IPS DF 19.7 (cell line): ENCODE results near the gene FOXG1.

Source experiments
- DNase-seq: peaks from one replicate; pipeline ENCODE4 v3.0.0-alpha.2; 2013; ENCODE audit warnings: low read depth, low spot score

The FOXG1 gene

GRCh38 chr14:28766469-28766955 is at the start of gene FOXG1:
Gene FOXG1 (plus strand): TSS chr14:28766787. CDS start chr14:28767280, 493 bp downstream.
- DNase-seq = no peak

- DNase-seq = no peak
Observed at GRCh38 chr14:28719130-28719529, 47.5 kb upstream of the FOXG1 start.

GRCh38 chr14:28731358-28731757 is 35.2 kb upstream of the FOXG1 start:
- DNase-seq = no peak

GRCh38 chr14:28742171-28742846 is 24.3 kb upstream of the FOXG1 start:
- no peak for DNase-seq

GRCh38 chr14:28744126-28744525 is 22.5 kb upstream of the FOXG1 start:
- no peak for DNase-seq

- no peak for DNase-seq
Observed at GRCh38 chr14:28745176-28745575, 21.4 kb upstream of the FOXG1 start.

GRCh38 chr14:28746247-28746646 is 20.3 kb upstream of the FOXG1 start:
- no peak for DNase-seq

- DNase-seq = no peak
Observed at GRCh38 chr14:28751467-28752058, 15.0 kb upstream of the FOXG1 start.

GRCh38 chr14:28754209-28754985 is 12.2 kb upstream of the FOXG1 start:
- no peak for DNase-seq

- no peak for DNase-seq
Observed at GRCh38 chr14:28755198-28755815, 11.3 kb upstream of the FOXG1 start.

- no peak for DNase-seq
Observed at GRCh38 chr14:28755884-28756268, 10.7 kb upstream of the FOXG1 start.

- DNase-seq = no peak
Observed at GRCh38 chr14:28756269-28756883, 10.2 kb upstream of the FOXG1 start.

GRCh38 chr14:28756884-28757570 is 9.6 kb upstream of the FOXG1 start:
- no peak for DNase-seq

- no peak for DNase-seq
Observed at GRCh38 chr14:28757786-28758185, 8.8 kb upstream of the FOXG1 start.

- DNase-seq = no peak
Observed at GRCh38 chr14:28758253-28758884, 8.2 kb upstream of the FOXG1 start.

GRCh38 chr14:28758885-28759652 is 7.5 kb upstream of the FOXG1 start:
- no peak for DNase-seq

- no peak for DNase-seq
Observed at GRCh38 chr14:28759653-28760313, 6.8 kb upstream of the FOXG1 start.

- DNase-seq = no peak
Observed at GRCh38 chr14:28760431-28760996, 6.1 kb upstream of the FOXG1 start.
